Putamen (tissue), 1 donor: ENCODE data around the gene ARHGEF5.
"Not testable (repeated sequence)": the region's sequence is repeated elsewhere in the genome, so short reads cannot be mapped to it uniquely, and the experiment has no call there.

Experiments
- DNase-seq: peaks from one replicate; pipeline ENCODE4 v3.0.0-alpha.2; 2016; ENCODE audit warnings: low spot score

Gene ARHGEF5

DNA sequence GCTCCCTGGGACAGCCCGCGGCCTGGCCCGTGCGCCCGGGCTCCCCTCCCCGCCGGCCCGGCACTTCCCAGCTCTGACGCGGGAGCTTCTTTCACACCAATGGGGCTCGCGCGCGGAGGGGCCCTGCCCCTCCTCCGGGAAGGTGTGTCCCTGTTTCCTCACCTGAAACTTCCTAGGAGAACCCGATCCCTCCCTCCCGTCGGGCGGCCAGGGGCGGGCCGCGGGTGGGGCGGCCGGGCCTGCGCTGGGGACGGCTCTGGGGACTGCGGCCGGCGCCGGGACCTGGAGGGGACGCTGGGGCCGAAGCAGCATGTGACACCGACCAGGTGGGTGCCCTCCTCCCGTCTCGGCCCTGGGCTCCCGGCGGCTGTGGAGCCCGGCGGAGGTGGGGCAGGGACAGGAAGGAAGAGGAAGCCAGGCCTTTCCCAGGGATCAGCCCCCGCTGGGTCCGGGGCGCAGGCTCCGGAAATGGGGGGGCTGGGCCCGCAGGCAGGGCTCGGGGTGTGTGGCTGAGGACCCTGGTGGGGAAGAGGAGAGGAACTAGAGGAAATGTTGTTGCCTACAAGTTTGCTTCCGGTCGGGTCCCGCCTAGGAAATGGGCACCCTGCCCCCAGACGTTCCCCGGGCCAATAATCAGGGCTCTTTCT, at the start of gene ARHGEF5:
Gene ARHGEF5 (plus strand): TSS at position 227 of the 647 bp plus-strand sequence. CDS start 7,268 bp downstream, outside the sequence.
- not testable (repeated sequence) for DNase-seq

DNA sequence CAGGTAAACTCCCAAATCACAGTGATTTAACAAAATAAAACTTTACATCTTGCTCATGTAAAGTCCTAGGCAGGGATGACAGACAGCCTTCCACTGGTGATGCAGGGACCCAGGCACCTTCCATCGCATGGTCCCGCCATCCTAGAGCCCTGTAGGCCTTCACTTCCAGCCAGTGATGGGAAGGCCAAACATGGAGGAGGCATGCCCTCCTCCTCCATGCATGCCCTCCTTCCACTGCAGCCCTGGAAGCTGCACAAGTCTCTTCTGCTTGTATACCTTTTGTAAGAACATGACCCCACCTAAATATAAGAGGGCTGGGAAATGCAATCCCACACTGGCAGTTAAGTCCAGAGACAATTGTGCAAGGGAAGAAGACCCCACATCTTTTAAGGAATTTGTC, 45.5 kb upstream of the ARHGEF5 start:
- DNase-seq = not testable (repeated sequence)

DNA sequence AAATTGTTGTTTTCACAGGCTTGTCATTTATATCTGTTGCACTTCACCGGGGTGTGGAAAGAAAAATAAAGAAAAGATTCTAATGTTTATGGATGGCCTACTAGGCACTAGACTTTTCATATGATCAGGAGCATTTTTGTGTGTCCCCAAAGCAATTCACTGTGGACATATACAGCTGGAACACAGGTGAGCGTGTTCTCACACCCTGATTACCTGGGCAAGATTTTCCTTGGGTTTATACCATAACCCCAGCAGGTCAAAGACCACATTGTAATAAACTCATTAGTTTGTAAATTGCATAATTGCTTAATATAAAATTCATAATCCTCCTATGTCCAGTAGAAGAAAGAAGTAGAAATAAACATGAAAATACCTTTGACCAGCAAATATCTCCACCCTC, 44.0 kb upstream of the ARHGEF5 start:
- not testable (repeated sequence) for DNase-seq

DNA sequence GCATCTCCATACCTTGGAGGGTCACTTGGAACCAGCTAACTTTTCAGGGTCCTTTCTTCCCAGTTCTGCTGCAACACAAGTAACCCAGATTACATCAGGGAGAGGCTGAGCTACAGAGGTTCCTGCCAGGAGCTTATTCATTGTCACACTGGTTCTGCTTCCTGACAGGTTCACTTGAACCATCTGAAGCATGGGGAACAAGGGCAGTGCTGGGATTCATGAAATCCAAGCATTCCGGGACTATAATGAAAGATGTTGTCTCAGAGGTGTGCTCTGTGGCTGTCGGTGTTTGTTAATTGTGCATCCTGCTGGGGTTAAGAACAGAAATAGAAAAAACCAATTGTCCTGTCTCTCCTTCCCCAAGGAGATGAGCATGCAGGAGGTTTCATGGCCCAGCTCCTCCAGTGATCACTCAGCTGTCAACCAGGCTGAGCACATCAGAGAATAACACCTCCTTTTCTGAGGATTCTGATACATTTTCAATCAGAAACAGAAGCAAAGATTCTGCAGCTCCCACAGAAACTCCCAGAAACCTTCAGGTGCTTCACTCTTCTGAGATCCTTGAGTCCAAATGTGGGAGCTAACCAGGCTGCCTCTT, 43.2 kb upstream of the ARHGEF5 start, which contains the start of gene OR2A1:
Gene OR2A1 (plus strand): TSS at position 548 of the 598 bp plus-strand sequence. CDS start 5,706 bp downstream, outside the sequence.
- DNase-seq = not testable (repeated sequence)

DNA sequence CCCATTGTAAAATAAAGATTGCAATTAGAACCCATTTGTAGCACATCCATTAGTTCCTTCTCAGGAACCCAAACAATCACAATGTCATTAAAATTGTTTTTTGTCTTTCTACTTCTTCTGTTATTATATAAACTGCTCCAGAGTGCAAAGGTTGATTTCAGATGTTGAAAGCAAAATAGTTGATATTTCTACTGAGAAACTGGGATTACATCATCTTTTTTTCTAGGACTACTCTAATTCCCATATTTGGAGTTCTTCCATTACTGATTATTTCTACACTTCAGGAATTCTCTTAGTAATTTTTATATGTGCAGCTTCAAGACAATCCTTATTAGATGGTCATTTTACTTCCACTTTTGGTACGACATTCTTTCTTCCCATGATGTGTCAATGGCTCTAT, 37.7 kb upstream of the ARHGEF5 start:
- not testable (repeated sequence) for DNase-seq

DNA sequence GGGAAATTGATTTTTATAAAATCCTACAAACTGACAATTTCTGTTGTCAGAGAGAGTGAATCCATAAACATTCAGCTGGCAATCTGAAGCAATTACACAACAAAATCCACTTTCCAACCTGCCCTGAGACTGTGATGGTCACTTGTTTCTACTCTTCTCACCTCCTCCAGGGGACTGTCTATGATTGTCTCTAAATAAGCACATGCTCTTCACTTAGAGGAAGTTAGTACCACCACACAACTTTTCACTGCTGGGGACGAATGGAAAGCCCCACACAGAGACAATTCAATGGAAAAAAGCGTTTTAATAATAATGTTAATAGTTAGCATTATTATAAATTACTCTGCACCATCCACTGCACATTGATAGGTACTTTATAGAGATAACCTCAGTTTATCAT, 35.7 kb upstream of the ARHGEF5 start:
- DNase-seq = not testable (repeated sequence)

DNA sequence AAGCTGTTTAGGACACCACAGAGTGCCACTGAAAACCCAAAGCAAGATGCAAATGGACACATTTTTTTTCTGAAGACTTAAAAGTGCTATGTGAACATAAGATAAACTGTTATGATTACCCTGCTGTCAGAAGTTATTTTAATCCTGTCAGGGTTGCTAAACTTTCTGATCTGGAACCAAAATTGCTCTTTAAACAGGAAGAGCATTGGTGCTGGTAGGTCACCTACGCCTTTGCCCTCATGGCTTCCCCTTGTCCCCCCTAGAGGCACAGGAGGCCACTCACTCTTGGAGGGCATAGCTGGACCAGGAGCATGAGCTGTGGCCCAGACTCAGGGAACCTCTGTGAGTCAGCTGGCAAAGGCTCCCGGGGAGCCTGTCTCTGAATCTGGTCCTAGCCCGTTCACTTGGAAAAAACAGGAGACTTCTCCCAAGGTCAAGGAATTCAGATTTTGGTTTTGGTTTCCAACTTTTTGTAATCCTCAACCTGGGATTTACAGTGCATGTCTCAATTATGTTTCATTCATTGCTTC, 33.5 kb upstream of the ARHGEF5 start:
- not testable (repeated sequence) for DNase-seq

DNA sequence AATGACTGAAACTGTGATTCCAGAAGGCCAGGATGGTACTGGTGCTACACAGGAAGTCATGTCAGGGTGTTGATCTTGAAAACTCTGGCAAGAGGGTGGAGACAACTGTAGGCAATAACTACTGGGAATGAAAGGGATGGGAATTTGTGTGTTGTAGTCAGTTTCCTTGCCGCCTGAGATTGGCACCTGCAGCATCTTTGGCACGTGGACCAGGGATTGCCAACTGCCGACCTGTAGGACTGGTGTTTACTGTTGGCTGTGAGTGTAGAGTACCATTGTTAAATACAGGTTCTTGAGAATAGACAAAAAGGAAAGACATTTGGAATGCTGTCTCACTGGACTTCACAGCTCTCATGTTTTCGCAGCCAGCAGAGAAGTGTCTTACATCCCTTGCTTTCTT, 31.8 kb upstream of the ARHGEF5 start:
- DNase-seq = not testable (repeated sequence)

DNA sequence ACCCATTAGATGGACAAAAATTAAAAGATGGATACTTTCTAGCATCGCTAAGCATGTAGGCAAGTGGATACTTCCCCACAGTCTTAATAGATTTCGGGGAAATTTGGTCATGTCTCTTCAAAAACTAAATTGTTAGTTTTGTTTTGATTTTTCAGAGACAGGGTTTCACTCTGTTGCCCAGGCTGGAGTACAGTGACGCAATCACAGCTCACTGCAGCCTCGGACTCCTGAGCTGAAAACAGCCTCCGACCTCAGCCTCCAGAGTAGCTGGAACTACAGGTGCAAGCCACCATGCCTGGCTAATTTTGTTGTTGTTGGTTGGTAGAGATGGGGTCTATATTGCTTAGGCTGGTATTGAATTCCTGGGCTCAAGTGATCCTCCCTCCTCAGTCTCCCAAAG, 29.3 kb upstream of the ARHGEF5 start:
- DNase-seq = not testable (repeated sequence)

DNA sequence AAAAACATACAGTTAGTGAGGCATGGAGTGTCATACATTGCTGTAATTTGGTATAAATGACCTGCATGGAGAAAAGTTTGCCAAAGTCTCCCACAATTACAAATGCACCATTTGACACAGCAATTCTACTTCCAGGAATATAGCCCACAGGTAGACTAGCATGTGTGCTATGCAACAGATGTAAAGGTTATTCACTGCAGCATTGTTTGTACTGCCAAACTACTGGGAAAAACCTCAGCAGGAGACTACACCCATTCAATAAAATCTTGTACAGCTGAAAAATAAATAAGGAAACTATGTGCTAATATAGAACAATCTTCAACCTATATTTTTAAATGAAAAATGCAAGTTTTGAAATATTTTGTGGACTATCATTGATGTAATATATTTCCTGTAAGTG, 25.2 kb upstream of the ARHGEF5 start:
- not testable (repeated sequence) for DNase-seq

DNA sequence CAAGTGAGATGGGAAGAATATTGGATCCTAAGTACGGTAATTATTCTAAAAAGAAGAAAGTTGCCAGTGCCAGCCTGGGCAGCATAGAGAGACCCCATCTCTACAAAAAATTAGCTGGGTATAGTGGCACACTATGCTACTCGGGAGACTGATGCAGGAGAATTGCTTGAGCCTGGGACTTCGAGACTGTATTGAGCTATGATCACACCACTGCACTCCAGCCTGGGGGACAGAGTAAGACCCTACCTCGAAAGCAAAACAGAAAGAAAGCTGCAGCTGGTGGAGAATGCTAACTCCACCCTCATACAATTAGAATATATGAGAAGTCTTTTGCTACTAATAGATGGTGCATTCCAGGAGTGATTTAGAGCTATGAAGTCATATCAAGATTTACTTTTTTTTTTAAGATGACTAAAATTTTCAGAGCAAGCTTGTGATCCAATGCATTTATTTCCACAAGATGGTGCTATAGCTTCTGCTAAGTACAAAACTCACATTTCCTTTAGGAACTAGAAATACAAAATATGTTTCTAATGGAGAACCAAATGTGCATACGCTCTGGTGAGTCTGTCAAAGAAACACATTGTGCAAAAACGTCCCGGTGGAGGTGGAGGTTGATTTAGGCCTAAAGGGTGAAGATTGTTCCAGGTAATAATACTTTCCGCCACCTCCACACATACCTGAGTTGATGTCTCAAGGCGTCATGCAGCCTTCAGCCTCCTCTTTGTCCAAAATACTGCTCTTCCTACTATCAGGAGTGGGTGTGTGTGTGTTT, 23.8 kb upstream of the ARHGEF5 start:
- DNase-seq = not testable (repeated sequence)

DNA sequence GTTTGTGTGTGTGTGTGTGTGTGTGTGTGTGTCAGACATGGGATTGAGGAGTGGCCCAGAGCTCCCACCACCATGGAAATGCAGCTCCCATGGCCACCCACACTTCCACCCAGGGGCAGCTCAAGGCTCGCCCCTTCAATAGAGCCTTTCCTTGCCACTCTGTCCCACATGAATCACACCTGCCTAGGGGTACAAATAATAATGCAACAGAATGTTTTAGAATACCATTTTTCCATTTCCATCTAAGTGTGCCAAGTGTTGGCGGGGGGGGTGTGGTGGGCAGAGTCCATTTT, 23.3 kb upstream of the ARHGEF5 start:
- DNase-seq = not testable (repeated sequence)

DNA sequence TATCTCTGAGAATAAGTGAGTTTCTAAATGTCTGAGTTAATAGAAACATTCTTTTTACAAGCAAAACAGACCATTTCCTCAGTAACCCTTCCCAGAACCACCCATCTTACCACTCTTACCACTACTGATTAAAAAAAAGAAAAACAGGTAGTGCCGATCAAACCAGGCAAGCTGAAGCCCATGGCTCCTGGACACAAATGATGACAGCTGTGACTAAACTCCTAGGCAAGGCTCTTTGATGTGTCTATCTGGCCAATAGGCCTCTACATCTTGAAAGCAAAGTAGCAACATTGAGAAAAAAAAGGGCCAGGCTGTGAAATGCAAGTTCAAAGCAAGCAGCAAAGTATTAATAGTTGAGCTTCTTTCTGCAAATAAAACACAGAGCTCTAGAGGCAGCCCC, 6.6 kb upstream of the ARHGEF5 start:
- not testable (repeated sequence) for DNase-seq

DNA sequence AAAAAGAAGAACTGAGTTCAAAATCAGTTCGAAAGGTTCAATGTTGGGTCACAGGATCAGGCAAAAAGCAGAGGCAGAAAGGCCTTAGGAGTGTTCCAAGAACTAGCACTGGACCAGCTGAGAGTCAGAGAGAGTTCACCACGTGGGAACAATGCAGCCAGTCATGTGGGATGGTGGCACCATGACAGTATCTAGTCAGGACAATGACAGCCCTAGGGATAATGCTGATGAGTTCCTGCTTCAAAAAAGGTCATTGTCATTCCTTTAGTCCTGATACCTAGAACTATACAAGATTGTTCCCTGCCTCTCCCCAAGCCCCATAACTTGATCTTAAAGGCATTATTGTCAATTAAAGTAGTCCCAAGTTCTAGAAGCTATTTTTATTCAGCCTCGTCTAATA, 3.5 kb upstream of the ARHGEF5 start:
- peak; percentile 16 for DNase-seq

DNA sequence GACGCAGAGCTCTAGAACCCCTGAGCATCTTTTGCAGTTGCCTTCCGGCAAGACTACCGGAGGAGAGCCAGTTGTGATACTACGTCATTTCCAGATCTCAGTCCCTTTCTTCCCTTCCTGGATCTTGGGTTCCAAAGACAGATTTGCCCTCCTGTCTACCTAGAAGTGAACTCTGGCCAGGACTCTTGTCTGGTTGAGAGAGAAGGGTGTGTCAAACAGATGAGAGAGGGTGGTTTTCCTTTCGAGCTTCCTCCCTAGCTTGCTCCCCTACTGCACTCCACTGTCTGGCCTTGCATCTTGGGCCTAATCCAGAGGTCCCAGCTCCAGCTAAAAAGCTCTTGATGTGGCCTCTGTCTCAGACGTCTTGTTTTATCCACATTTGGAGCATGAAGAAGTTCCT, 983 bp downstream of the ARHGEF5 start:
- not testable (repeated sequence) for DNase-seq

DNA sequence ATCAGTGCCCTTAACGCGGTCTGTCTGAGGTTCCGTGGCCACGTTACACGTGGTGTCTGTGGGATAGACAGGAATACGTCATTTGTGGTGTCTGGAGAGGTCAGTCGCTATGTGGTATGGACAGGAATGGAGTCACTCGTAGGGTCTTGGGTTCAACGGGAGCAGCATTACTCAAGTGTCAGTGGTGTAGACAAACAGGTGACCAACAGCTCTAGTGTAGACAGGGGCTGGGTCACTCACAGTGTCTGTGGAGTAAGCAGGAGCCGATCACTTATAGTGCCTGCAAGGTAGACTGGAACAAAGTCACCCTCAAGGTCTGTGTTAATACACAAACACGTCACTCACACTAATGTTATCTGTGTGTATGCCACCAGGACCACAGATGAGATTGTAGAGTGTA, 1.7 kb downstream of the ARHGEF5 start:
- DNase-seq = not testable (repeated sequence)

DNA sequence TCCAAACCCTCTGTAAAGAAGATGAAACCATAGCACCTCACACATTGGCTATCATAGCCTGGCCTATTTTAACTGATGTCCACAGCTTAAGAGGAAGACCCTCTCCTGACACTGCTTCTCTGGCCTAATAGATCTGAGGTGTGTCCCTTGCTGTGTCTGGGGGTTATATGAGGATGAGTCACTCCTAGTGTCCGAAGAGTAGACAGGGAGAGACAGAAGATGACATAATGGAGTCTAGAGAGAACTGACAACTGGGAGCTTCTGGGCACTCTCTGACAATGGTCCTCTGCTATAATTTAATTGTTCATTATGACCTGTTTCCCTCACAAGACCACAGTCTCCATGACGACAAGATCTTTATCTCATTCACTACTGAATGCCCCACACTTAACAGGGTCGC, 6.9 kb downstream of the ARHGEF5 start:
- not testable (repeated sequence) for DNase-seq

DNA sequence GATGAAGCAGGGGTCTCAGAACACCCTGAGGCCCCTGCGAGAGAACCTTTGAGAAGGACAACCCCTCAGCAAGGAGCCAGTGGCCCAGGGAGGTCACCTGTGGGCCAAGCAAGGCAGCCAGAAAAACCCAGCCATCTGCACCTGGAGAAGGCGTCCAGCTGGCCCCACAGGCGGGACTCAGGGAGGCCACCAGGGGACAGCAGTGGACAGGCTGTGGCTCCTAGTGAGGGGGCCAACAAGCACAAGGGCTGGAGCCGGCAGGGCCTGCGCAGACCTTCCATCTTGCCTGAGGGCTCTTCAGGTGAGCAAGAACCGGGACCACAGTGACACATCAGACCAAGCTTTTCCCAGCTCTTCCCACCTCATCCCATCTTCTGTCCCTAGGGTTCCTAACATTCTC, 10.3 kb downstream of the ARHGEF5 start:
- DNase-seq = not testable (repeated sequence)

DNA sequence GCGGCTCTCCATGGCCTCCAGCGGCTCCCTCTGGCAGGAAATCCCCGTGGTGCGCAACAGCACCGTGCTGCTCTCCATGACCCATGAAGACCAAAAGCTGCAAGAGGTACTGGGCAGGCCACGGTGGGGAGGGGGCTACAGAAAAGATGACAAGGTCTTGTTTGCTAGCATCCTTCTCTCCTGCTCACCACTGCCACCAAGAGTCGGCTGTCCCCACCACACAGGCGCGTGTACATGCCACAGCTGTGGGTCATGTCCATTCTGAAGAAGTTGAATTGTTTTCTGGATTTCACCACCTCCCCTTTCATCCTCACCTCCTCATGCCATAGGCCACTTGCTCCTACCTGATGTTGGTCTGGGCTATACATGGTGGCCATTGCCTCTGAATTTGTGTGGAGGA, 12.0 kb downstream of the ARHGEF5 start:
- not testable (repeated sequence) for DNase-seq

DNA sequence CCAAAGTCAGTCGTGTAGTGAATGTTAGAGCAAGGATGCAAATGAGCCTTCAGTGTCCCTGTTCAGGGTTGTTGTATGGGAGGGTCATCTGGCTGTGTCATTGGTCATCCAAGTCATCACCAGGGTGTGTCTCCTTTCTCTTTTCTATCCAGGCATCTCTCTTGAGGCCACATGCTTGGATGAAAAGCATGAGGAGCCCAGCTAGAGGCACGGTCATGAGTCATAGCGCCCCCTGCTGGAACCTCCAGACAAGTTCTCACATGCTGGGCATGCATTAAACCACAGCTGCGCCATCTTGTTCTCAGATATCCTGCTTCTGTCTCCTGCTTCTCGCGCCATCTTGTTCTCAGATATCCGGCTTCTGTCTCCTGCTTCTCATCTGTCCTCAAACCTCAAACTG, 14.0 kb downstream of the ARHGEF5 start:
- not testable (repeated sequence) for DNase-seq

DNA sequence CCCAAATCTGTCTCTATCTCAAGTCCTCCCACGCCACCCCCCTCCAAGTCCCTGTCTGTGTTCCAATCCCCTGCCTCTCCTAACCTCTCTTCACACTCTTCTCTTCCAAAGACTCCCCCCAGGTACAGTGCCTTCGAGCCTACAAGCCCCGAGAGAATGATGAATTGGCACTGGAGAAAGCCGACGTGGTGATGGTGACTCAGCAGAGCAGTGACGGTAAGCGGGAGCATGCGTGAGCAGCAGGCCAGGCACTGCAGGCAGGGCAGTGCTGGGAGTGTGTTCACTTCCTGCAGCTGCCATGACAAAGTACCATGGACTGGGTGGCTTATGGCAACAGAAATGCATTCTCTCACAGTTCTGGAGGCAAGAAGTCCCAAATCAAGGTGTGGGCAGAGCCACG, 23.4 kb downstream of the ARHGEF5 start:
- DNase-seq = no peak

DNA sequence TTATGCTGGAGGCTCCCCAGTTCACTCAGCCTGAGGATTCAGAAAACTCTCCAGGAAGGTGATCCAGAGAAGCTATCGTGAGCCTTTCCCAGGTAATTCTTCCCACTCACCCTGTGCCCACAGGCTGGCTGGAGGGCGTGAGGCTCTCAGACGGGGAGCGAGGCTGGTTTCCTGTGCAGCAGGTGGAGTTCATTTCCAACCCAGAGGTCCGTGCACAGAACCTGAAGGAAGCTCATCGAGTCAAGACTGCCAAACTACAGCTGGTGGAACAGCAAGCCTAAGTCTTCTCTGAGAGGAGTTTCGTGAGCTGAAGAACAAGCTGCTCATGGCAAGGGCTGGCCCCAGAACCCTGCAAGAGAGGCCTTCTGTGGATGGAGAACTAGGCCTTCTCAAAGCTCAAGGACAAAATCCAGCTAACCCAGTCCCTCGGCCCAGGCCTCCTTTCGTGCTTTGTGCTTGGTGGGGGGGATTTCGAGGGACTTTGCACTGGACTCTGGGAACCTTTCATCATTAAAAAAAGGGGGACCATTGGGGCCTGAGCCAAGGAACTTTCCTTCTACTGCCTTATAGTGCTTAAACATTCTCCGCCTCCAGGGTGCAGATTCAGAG, 24.7 kb downstream of the ARHGEF5 start:
- DNase-seq = no peak
